C4-2B (cell line): ENCODE measurements around the gene FRMD4B.

Experiments used
- H3K27ac ChIP-seq: fragments of 450-650 bp; 2 replicates; pipeline ENCODE4 v1.5.1; 2017
- CTCF ChIP-seq: fragments of 450-650 bp; conservative IDR thresholded peaks from 2 replicates; pipeline ENCODE4 v1.5.1; 2017; ENCODE audit warnings: mild to moderate bottlenecking
- ZFX ChIP-seq: fragments of 450-650 bp; IDR thresholded peaks from 2 replicates; pipeline ENCODE4 v1.6.1; 2017

The FRMD4B gene

GRCh38 chr3:69378112-69378802 is 7.6 kb downstream of the FRMD4B start:
- no peak overlapping the region for H3K27ac ChIP-seq
- TF ChIP-seq CTCF (no peak), ZFX (no peak)

GRCh38 chr3:69377262-69377661 is 8.6 kb downstream of the FRMD4B start:
- no peak overlapping the region for H3K27ac ChIP-seq

GRCh38 chr3:69376731-69377130 is 9.2 kb downstream of the FRMD4B start:
- no peak overlapping the region for H3K27ac ChIP-seq
- no peak for TF ChIP-seq CTCF

More at GRCh38 chr3:69377262-69377661, 8.6 kb downstream of the FRMD4B start:
- no peak for TF ChIP-seq CTCF
- TF ChIP-seq ZFX: no peak

- no peak for TF ChIP-seq CTCF
- TF ChIP-seq ZFX: no peak
- no peak overlapping the region for H3K27ac ChIP-seq
Observed at GRCh38 chr3:69371816-69372215, 14.1 kb downstream of the FRMD4B start.

- no peak overlapping the region for H3K27ac ChIP-seq
- TF ChIP-seq ZFX (no peak), CTCF (no peak)
Observed at GRCh38 chr3:69370901-69371301, 15.0 kb downstream of the FRMD4B start.

GRCh38 chr3:69370156-69370883 is 15.6 kb downstream of the FRMD4B start:
- no peak overlapping the region for H3K27ac ChIP-seq
- TF ChIP-seq ZFX (no peak), CTCF (no peak)

- no peak overlapping the region for H3K27ac ChIP-seq
- TF ChIP-seq ZFX (no peak), CTCF (no peak)
Observed at GRCh38 chr3:69368129-69368741, 17.7 kb downstream of the FRMD4B start.
